HG03521 (cell line): ENCODE data around the gene FMN1.

ENCODE experiments used
- ATAC-seq: cut with Tn5 transposase; IDR thresholded peaks from one replicate; pipeline ENCODE4 v1.9.1; 2021; ENCODE audit warnings: mild to moderate bottlenecking, moderate library complexity; ENCODE audit not compliant: unreplicated experiment

FMN1 gene, protein sequence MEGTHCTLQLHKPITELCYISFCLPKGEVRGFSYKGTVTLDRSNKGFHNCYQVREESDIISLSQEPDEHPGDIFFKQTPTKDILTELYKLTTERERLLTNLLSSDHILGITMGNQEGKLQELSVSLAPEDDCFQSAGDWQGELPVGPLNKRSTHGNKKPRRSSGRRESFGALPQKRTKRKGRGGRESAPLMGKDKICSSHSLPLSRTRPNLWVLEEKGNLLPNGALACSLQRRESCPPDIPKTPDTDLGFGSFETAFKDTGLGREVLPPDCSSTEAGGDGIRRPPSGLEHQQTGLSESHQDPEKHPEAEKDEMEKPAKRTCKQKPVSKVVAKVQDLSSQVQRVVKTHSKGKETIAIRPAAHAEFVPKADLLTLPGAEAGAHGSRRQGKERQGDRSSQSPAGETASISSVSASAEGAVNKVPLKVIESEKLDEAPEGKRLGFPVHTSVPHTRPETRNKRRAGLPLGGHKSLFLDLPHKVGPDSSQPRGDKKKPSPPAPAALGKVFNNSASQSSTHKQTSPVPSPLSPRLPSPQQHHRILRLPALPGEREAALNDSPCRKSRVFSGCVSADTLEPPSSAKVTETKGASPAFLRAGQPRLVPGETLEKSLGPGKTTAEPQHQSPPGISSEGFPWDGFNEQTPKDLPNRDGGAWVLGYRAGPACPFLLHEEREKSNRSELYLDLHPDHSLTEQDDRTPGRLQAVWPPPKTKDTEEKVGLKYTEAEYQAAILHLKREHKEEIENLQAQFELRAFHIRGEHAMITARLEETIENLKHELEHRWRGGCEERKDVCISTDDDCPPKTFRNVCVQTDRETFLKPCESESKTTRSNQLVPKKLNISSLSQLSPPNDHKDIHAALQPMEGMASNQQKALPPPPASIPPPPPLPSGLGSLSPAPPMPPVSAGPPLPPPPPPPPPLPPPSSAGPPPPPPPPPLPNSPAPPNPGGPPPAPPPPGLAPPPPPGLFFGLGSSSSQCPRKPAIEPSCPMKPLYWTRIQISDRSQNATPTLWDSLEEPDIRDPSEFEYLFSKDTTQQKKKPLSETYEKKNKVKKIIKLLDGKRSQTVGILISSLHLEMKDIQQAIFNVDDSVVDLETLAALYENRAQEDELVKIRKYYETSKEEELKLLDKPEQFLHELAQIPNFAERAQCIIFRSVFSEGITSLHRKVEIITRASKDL (N-terminal part only)

DNA sequence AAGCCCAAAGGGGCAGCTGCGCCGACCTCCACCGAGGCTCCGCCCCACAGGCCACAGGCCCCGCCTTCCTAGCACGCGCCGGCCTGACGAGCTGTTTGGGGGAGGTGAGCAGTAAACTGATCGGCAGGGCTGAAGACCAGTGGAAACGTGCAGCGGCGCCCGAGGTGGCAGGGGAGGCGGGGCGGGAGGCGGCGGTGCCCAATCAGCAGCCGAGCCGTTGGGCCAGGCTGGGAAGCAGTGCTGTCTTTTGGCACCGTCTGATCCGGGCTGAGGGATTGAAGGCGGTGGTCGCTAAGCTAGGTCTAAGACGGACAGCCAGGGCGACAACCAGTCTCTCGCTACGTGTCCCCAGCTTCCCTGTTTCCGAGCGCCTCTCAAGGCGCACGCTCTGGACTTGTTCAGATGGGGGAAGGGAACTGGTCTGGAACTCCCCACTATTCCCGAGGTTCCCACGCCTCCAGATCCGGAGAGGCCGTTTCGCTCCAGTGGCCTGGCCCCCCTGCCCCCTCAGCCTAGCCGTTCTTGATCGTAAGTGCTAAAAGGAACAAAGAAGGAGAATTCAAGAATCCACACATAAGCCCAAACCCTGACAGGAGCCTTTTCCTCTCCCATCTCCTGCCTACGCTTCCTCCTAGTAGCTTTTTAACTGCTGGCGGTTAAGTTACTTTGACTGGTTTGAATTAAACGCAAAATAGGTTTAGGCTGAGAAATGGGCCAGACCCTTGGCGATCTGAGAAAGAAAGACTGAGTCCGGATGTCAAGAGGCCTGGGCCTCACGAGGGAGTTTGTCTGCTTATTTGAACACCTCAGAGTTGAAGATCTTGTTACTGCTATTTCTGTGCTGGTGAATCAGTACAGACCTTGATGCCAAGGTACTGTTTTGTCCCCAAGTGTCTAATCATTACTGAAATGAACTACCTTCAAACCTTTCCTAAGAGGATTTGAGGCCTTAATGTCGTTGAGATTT, at the start of gene FMN1:
Gene FMN1 (minus strand): TSS at position 11 of the 967 bp plus-strand sequence. CDS start 39,800 bp downstream, outside the sequence.
- ATAC-seq: peak; percentile 90

DNA sequence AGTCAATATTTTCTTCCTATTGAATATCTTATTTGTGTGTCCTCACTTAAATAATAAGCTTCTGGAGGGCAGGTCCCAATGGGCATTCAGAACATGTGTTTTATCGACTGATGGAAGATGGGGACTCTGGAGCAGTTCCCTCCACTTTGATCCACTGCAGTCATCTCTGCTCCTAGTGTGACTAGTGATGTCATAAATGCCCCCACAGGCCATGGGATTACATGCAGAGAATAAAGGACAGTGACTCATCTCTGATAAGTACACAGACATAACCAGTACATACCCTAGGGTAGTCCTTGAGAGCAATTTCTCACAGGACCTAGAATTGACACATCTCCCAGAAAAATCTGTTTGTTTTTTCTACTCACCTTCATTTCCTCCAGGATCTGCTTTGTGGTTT, 49.4 kb upstream of the FMN1 start:
- ATAC-seq: no peak

DNA sequence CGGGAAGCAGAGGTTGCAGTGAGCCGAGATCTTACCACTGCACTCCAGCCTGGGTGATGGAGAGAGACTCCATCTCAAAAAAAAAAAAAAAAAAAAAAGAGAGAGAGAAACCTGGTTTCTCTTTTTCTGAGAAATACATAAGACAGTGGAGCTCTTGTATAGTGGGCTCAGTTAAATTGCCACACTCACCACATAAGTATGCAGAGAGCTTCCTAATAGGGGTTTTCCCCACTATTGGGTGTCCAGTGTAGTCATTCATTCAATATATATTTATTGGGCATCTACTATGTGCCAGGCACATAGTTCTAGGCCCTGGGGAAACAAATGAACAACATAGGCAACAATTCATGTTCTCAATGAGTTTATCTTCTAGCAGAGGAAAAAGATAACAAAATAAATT, 48.9 kb upstream of the FMN1 start:
- ATAC-seq: no peak

DNA sequence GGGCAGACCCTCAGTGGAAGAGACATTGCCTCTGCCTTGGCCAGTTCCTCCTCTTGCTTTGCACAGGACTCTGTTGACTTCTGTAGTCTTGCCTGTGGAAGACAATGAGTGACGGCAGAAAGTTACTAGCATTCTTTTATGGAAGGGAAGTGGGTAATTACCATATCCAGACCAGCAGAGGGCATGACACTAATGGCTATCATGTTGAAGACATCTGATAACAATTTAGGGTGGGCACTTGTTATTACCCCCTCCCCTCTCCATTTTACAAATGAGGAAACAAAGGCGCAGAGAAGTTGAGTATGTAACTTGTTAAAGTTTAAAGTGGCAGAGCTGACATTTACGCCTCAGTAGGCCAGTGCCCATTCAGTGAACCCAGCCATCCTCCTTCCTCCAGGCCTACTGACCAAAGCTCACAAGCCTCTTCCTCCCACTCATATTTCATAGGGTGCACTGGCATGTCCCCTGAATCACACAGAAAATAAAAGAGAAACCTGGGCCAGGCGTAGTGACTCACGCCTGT, 48.2 kb upstream of the FMN1 start:
- no peak for ATAC-seq

DNA sequence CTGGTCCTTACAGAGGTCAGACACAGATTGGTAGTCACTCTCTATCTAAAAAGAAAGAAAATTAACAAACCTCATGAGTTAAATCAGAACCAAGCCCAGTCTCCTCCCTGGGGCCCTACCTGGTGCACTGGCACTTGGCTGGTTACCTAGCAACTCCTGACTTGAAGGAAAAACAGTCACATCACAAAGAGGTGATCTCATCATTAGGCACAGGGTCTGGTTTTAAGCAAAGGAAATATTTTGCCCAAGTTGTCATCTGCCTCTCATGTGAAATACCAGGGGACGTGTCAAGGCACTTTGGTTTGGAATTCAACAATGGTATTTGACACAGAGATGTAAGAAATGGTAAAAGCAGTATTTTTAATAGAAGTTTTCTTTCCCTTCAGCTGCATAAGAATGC, 47.7 kb upstream of the FMN1 start:
- no peak for ATAC-seq

DNA sequence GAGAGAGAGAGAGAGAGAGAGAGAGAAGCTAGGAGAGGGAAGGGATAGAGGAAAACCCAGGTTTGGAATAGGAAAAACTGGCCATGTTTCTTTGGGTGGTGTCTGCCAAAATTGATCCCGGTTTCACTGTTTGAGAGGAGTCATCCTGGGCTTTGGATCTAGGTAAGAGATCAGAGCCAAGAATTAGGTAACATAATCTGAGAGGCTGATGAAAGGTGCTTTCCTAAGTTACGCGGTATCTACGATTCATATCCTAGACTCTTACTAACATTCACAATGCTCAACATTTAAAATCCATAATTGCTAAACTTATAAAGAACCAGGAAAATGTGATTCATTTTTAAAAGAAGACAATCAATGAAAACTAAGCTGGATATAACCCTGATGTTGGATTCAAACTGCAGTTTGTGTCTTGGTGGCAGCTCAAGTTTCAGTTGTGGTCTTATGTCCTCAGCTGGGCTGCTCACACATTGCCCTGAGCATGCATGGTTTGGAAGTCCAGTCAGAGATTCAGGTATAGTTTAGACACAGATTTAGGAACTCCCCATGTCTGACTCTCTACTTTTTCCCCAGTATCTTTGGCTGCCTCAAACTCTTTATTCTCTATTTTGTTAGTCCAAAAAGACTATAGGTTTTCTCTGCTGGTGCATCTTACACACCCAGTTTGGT, 42.5 kb upstream of the FMN1 start:
- no peak for ATAC-seq

DNA sequence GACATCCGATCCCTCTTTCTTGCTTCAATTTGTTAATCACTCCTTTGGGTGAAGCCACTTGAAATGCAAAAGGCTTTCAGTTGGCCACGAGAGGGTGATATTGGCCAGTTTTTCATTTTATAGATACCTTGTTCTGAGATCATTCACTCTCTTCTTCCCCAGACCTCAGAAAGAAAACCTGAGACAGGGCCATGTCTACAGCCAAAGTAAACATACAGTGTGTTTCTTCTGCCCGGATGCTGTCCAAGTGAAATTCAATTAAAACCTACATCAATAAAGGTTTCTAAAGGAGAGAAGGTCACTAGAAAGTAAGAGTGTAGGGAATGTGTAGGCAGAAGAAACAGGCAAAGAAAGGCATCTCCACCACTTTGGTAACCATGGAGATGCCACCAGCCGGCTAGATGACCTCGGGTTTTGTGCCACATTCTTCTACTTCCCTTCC, 39.5 kb upstream of the FMN1 start:
- no peak for ATAC-seq

DNA sequence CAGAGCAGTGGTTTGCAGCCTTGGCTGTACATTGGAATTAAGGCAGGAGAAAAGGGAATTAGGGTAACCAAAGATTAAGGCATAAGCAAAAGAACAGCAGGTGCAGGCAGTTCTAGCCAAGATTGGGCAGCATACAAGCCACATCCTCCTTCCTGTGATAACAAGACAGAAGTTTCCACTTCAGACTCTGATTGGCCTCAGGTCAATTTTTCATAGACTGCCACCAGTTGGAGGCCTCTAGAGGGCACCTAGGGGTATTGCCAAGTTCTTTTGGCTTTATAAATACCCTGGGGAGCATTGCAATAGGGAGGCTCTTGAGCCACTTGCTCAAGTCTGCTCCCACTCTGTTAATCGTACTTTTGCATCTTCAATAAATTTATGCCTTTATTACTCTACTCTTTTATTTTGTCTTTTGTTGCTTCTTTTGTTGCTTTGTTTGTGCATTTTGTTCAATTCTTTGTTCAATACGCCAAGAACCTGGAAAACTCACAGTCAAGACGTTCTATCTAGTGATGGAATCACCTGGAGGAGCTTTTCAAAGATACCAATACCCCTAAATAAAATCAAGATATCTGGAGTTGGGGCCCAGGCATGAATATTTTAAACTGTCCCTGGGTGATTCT, 32.2 kb upstream of the FMN1 start:
- ATAC-seq: peak; percentile 64

DNA sequence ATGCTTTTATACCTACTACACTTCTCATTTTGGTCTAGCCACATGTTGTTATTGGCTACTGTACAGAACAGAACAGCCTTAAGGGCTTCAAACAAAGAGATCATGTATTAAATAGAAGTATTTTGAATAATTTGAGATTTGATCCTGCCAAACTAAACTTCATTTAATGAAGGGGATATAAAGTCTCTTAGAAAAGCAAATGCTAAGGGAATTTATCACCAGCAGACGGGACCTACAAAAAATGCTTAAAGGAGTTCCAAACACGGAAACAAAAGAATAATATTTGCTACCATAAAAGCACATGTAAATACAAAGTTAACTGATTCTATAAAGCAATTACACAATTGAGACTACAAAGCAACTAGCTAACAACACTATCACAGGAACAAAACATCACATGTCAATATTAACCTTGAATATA, 23.6 kb upstream of the FMN1 start:
- no peak for ATAC-seq

DNA sequence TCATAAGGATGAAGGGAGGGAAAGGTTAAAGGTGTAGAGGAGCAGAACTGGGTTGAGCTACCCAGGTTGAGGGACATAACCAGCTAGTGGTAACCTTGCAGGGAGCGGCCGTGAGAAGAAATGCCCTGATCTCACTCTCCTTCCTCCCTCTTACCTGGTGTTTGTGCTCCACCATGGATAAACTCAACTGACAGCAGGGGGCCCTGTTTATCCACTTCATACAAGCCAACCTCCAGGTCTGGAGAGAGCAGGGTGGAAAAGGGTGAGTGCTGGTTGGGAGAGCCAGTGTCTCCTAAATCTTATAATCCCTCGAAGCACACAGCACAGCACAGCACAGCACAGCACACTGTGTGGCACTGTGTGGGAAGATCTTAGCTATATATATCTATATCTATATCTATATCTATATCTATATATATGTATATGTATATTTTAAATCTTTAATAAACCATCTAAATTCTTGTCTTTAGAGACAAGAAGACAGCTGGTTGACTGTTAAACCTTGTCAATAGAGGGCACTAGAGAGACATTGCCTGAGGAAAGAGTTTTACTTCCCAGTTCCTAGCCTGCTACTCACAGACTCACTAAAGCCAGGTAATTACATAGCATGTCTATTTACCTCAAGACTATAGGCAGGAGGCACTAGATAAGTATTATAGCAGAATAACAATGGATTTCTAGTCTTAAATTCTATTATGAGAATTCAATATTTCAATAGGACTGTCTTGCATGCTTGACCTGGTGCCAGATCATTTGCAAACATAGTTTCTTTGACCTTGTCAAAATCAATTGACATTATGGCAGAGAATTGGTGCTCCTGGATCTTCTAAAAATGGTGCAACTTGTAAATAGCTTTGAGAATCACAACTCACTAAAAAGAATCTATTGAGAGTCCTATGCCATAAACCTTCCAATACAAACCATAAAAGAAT, 21.7 kb upstream of the FMN1 start:
- no peak for ATAC-seq

DNA sequence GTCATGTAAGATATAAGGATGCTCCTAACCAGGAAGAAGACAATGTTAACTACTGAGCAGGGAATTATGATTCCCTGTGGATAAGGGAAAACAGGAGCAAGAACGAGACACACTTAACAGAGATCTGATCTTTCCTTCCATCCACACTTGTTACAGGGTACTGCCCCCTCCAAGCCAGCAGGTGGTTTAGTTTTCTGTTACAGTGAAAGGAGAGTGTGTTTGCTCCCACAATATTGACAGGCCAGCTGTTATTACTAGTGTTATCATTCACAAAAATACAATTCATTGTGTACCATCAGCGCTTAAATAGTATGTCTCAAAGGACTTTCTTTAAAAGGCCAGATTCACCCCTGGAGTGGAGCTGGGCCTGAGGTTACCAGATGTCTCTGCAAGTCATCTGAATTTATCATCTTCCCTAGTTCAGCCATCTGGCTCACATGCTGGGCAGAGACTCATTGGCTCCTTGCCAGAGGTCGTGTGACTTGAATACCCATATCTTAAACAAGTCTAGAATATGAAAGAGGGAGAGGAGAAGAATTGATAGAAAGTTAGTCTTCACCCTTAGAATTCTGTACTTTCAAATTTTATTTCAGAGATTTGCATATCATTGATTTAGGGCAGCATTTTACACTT, 16.8 kb upstream of the FMN1 start:
- no peak for ATAC-seq

DNA sequence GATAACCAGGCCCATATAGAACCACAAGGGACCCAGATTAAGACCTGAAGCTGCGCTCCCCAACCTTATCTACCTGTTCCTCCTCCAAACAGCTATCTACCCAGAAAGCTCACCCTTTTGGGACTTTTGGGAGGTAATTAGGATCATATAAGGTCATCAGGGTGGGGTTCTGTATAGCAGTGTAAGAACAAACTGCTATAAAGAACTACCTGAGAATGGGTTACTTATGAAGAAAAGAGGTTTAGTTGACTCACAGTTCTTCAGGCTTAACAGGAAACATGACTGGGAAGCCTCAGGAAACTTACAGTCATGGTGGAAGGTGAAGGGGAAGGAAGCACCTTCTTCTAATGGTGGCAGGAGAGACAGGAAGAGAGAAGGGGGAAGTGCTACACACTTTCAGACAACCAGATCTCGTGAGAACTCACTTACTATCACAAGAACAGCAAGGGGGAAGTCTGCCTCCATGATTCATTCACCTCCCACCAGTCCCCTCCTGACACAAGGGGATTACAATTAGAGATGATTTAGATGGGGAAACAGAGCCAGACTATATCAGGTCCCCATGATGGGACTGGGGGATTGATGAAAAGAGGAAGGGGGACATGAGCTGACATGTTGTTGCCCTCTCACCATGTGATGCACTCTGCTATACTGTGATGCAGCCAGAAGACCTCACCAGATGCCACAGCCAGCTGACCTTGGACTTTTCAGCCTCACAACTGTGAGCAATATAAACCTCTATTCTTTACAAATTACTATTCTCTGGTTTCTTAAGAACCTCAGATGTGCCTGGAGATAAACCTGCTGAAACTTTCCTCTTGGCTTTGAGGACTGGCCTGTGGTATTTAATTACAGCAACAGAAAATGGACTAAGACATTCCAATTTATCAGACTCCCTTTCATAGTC, 15.3 kb upstream of the FMN1 start:
- ATAC-seq: no peak

DNA sequence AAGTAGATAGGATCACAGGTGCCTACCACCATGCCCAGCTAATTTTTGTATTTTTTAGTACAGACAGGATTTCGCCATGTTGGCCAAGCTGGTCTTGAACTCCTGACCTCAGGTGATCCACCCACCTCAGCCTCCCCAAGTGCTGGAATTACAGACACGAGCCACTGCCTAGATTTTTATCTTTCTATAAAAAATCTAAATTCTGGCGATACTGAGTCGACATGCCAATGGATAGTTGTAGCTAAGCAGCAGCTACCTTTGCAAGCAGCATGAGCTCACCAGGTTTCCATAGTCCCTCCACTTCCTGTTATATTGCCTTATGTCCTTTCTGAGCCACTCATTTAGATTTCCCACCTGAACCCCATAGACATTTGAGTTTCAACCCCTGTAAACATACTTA, 13.1 kb upstream of the FMN1 start:
- no peak for ATAC-seq

DNA sequence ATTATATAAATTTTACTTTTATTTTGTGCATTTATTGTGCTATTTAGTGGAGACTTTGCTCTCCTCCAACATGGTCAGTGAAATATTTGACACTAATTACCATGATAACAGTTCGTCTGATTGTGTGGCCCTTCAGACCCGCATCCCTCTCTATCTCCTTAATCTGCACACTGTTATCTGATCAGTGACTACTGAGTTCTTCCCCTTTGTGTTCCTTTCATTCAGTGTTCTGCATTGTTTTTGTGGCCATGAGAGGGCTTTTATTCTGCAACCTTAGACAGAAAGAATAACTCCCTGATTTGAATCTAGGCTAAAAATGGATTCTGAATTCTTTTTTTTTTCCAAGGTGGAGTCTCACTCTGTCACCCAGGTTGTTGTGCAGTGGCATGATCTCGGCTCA, 11.9 kb upstream of the FMN1 start:
- no peak for ATAC-seq

DNA sequence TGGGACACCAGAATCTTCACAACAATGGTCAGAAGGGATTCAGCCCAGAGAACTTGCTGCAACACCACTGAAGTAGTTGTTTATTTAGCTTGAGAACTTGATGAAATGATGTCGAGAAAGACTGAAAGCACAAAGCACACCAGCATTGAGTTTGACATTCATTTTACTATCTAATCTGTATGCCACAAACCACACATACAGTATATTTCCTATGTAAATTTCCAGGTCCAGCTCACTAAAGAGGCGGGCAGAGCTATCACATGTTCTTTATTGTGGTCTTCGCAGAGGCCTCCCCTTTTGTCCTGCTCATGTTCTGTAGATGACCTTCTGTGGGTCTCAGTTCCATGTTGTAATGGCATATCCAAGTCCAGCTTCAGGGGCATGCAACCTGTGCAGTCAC, 10.4 kb upstream of the FMN1 start:
- no peak for ATAC-seq

DNA sequence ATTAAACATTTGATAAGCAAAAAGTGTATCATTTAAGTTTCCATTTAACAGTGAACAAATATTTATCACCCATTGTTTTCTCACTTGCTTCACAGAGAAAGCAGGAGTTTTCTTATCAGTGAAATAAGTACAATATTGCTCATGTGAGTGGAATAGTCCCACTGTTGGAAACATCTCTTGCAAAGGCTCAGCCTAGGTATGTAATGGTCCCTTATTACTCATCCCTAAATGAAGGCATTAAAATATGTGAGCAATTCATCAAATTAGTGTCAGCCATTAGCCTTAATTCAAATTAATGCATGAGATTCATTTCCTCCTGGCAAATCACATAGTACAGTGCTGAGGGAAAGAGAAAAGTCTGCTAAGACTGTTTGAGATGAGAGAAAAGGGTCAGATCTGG, 9.6 kb upstream of the FMN1 start:
- ATAC-seq: no peak
